Stomach (tissue), 9 donors: Measurements from ENCODE around the gene FOXL1. TPM values are rescaled to one million over a fixed set of nuclear protein-coding genes. Genes with fewer than 3 reads are reported as not detected.
A peak's percentile ranks its signal among the peaks of the same experiment; 100 is the strongest.

Experiments
- DNase-seq, 2 donors: peaks; one replicate each; pipeline versions ENCODE4 v3.0.0 to v3.0.0-alpha.2; 2013 to 2019
- H3K27ac ChIP-seq, 5 donors: fragments of 200-600 bp in 4 of 5; sonication (generic) in 4 of 5; one replicate each; pipeline ENCODE4 v1.5.1; 2013 to 2019; ENCODE audit warnings: mild to moderate bottlenecking in 1 of 5, moderate library complexity in 1 of 5
- H3K27me3 ChIP-seq, 3 donors: fragments of 200-600 bp; sonication (generic); one replicate each; pipeline ENCODE4 v1.5.1; 2017 to 2019; ENCODE audit warnings: mixed run types in 1 of 3
- H3K36me3 ChIP-seq, 4 donors: fragments of 200-600 bp; sonication (generic); 1 replicate in 3 of 4; 2 replicates in 1 of 4; pipeline ENCODE4 v1.5.1; 2016 to 2019
- H3K4me1 ChIP-seq, 4 donors: fragments of 200-600 bp; sonication (generic); one replicate each; pipeline ENCODE4 v1.5.1; 2016 to 2019
- H3K4me3 ChIP-seq, 4 donors: fragments of 200-600 bp; sonication (generic) in 3 of 4; one replicate each; pipeline ENCODE4 v1.5.1; 2016 to 2019; ENCODE audit warnings: mild to moderate bottlenecking in 1 of 4
- H3K9me3 ChIP-seq, 4 donors: fragments of 200-600 bp; sonication (generic); one replicate each; pipeline ENCODE4 v1.5.1; 2016 to 2019
- EP300 ChIP-seq: sonication (generic); formaldehyde crosslinking; IDR thresholded peaks from one replicate; pipeline ENCODE4 v1.6.1; 2017; ENCODE audit warnings: antibody characterized with exemption
- POLR2A ChIP-seq, 4 donors: fragments of 450-650 bp; IDR thresholded peaks; one replicate each; pipeline ENCODE4 v1.6.1; 2016; ENCODE audit warnings: antibody characterized with exemption in 4 of 4, control low read depth in 2 of 4, mild to moderate bottlenecking in 1 of 4, moderate library complexity in 1 of 4
- POLR2AphosphoS5 ChIP-seq, 3 donors: sonication (generic); formaldehyde crosslinking; IDR thresholded peaks; one replicate each; pipeline ENCODE4 v1.6.1; 2016; ENCODE audit warnings: antibody characterized with exemption in 3 of 3
- WGBS, 5 donors: extraction: QIAGEN DNeasy Blood & Tissue Kit in 3 of 5; methylation state at CpG; one replicate each; pipeline versions ENCODE4 v1.1.5 to v1.1.7; 2013 to 2018; 5-methylcytosine and 5-hydroxymethylcytosine counted together
- intact Hi-C: fragments of 100-400 bp; cut with DNase I; formaldehyde crosslinking; loops from one replicate; pipeline ENCODE4 v1.15.1; 2023; ENCODE audit warnings: low total_unique reads
- polyA plus RNA-seq, 3 donors: library from polyadenylated mRNA; stranded (reverse); fragments of 200-250 nt; gene quantifications; one replicate each; pipeline ENCODE4 v1.2.3, GENCODE V29; 2013
- total RNA-seq, 5 donors: library from RNA; depleted of rRNA; stranded (reverse); fragments of >200 nt; gene quantifications; one replicate each; pipeline versions ENCODE4 v1.1.0 to v1.2.3, GENCODE V29; 2014 to 2016
- TF ChIP-seq, protein P1 (sequence below), 7 experiments: fragments of 450-650 bp in 4 of 7; fragments of 200-600 bp in 3 of 7; sonication (generic) in 3 of 7; IDR thresholded peaks; one replicate each; pipeline ENCODE4 v1.5.1; 2016 to 2019; ENCODE audit warnings: antibody characterized with exemption in 7 of 7, control low read depth in 2 of 7, mild to moderate bottlenecking in 1 of 7
- donor health status: healthy with polysubstance abuse.
- donor health status: Bipolar disorder and iron deficiency.
- donor health status: healthy.

FOXL1 gene
- total and polyA plus RNA-seq, 8 donors, result 0.60 to 12.7 (median 5.2) TPM; not detected in 2

DNA sequence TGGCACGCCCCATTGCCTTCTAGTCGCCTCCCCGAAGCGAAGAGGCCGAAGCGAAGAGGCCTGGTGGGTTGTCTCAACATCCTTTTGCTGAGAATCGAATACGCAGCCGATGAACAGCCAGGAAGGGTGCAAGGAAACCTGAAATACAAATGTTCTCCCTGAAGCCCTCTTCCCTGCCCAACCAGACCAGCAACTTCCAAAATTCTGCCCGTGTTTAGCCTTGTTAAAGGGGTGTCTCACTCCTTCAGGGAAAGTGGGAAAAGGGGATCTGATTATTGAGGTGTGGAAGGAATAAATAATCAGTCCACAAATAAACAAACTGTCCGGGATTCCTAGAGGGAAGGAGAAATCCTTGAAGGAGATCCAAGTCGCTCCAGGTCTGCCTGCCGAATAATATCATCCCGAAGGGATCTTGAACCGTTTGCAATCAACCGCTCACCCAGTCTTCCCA lies 13.1 kb upstream of the FOXL1 start:
- Histone ChIP-seq H3K27ac (no peak overlapping the region), H3K4me1 (peaks cover 12 to 42% (median 30%) of the 10 kb centered on the region in 4 donors), H3K9me3 (no peaks in the 10 kb centered on the region), H3K4me3 (no peak overlapping the region), H3K27me3 (peaks cover 43 to 88% (median 63%) of the 10 kb centered on the region in 3 donors), H3K36me3 (no peaks in the 10 kb centered on the region)
- no peak for TF ChIP-seq POLR2AphosphoS5 (IDR thresholded peaks at IDR 0.05)
- TF ChIP-seq, protein P1, sequence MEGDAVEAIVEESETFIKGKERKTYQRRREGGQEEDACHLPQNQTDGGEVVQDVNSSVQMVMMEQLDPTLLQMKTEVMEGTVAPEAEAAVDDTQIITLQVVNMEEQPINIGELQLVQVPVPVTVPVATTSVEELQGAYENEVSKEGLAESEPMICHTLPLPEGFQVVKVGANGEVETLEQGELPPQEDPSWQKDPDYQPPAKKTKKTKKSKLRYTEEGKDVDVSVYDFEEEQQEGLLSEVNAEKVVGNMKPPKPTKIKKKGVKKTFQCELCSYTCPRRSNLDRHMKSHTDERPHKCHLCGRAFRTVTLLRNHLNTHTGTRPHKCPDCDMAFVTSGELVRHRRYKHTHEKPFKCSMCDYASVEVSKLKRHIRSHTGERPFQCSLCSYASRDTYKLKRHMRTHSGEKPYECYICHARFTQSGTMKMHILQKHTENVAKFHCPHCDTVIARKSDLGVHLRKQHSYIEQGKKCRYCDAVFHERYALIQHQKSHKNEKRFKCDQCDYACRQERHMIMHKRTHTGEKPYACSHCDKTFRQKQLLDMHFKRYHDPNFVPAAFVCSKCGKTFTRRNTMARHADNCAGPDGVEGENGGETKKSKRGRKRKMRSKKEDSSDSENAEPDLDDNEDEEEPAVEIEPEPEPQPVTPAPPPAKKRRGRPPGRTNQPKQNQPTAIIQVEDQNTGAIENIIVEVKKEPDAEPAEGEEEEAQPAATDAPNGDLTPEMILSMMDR (IDR thresholded peaks at IDR 0.05), result no peak
- TF ChIP-seq POLR2A (IDR thresholded peaks at IDR 0.05), result no peak
- no peak for TF ChIP-seq EP300
- DNase-seq, result no peak
- intact Hi-C loops, result loop anchor here (5.0 kb wide), 1 partner anchor 492 kb away; no protein-coding TSS in a partner anchor
- WGBS, 5 donors, result 28 to 50% (median 36%) methylated on average over 16 of the region's 16 CpGs

DNA sequence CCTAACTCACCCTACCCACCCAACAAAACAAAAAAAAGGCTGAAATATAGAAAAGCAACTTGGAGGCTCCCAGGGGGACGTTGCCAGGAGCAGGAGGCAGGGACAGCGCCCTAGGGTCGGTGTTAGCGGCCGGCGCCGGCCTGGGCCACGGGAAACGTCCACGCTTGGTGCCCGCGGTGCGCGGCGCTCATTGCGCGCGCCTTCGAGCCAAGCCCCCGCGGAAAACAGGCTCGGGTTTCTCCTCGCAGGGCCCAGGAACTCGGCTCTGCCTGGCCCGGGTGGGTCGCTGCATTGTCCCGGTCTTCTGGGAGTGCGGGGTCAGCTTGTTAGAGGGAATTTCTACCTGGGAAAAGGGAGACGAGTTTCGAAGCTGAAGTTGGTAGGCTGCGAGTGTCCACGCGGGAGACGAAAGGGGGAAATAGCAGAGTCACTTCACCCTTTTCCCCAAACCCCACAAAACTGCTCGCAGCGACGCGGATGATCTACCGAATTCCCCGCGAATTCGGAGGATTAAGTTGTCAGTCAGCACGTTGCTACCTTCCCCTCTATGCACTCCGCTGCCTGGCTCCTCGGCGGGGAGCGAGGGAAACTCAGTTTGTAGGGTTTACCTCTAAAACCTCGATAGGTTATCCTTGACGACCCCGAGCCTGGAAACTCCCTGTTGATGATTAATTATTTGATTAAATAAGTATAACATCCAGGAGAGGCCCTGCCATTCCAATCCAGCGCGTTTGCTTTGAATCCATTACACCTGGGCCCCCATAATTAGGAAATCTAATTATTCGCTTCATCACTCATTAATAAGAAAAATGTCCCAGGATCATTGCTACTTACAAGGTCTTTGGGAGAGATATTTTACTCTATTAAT lies 12.5 kb upstream of the FOXL1 start:
- Histone ChIP-seq H3K9me3 (no peaks in the 10 kb centered on the region), H3K36me3 (no peaks in the 10 kb centered on the region), H3K27me3 (peaks cover 43 to 88% (median 69%) of the 10 kb centered on the region in 3 donors), H3K27ac (no peak overlapping the region), H3K4me1 (peaks cover 12 to 42% (median 30%) of the 10 kb centered on the region in 4 donors), H3K4me3 (peak overlapping the region in 1 of 4 donors; percentile 45)
- WGBS, 5 donors, result 7 to 20% (median 10%) methylated on average over 42 to 53 of the region's 53 CpGs
- TF ChIP-seq POLR2AphosphoS5 (IDR thresholded peaks at IDR 0.05) (no peak), EP300 (no peak), POLR2A (IDR thresholded peaks at IDR 0.05) (no peak)
- TF ChIP-seq, protein P1 (IDR thresholded peaks at IDR 0.05), result no peak
- intact Hi-C loops, result loop anchor here (5.0 kb wide), 1 partner anchor 491 kb away; no protein-coding TSS in a partner anchor
- no peak for DNase-seq

DNA sequence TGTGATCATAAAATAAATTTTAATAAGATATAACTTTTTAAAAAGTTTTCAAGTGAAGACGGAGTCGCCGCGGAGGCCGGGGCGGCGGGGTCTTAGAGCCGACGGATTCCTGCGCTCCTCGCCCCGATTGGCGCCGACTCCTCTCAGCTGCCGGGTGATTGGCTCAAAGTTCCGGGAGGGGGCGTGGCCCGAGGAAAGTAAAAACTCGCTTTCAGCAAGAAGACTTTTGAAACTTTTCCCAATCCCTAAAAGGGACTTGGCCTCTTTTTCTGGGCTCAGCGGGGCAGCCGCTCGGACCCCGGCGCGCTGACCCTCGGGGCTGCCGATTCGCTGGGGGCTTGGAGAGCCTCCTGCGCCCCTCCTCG lies 11.8 kb upstream of the FOXL1 start, which contains the start of gene FOXC2:
Gene FOXC2, plus strand, starts transcription at position 229 of the 365 bp plus-strand sequence. CDS start 507 bp downstream, outside the sequence.
- intact Hi-C loops, result loop anchor here (5.0 kb wide), 1 partner anchor 491 kb away; no protein-coding TSS in a partner anchor
- H3K4me1 ChIP-seq, result peaks cover 12 to 42% (median 30%) of the 10 kb centered on the region in 4 donors
- peaks cover 43 to 88% (median 72%) of the 10 kb centered on the region in 3 donors for H3K27me3 ChIP-seq
- 2 to 9% (median 3%) methylated on average over 28 to 30 of the region's 30 CpGs for WGBS, 5 donors
- no peak for TF ChIP-seq EP300
- TF ChIP-seq, protein P1 (IDR thresholded peaks at IDR 0.05), result no peak
- TF ChIP-seq POLR2A (IDR thresholded peaks at IDR 0.05), result no peak
- TF ChIP-seq POLR2AphosphoS5 (IDR thresholded peaks at IDR 0.05), result no peak
- no peaks in the 10 kb centered on the region for H3K36me3 ChIP-seq
- peak; percentile 54 to 95 for DNase-seq
- H3K27ac ChIP-seq, result peak within 1 kb of the TSS in 3 of 5 donors; percentile 20 to 51 (median 42)
- no peaks in the 10 kb centered on the region for H3K9me3 ChIP-seq
- peak within 1 kb of the TSS; percentile 28 to 45 (median 32) for H3K4me3 ChIP-seq

DNA sequence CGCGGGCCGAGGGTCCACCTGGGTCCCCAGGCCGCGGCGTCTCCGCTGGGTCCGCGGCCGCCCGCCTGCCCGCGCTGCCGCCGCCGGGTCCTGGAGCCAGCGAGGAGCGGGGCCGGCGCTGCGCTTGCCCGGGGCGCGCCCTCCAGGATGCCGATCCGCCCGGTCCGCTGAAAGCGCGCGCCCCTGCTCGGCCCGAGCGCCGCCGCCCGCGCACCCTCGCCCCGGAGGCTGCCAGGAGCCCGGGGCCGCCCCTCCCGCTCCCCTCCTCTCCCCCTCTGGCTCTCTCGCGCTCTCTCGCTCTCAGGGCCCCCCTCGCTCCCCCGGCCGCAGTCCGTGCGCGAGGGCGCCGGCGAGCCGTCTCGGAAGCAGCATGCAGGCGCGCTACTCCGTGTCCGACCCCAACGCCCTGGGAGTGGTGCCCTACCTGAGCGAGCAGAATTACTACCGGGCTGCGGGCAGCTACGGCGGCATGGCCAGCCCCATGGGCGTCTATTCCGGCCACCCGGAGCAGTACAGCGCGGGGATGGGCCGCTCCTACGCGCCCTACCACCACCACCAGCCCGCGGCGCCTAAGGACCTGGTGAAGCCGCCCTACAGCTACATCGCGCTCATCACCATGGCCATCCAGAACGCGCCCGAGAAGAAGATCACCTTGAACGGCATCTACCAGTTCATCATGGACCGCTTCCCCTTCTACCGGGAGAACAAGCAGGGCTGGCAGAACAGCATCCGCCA lies 11.2 kb upstream of the FOXL1 start:
- no peak for TF ChIP-seq POLR2A (IDR thresholded peaks at IDR 0.05)
- TF ChIP-seq, protein P1 (IDR thresholded peaks at IDR 0.05), result no peak
- no peak for TF ChIP-seq POLR2AphosphoS5 (IDR thresholded peaks at IDR 0.05)
- TF ChIP-seq EP300, result no peak
- peak in 1 of 2 donors; percentile 57 for DNase-seq
- H3K27me3 ChIP-seq, result peaks cover 46 to 88% (median 78%) of the 10 kb centered on the region in 3 donors
- 1 to 13% (median 2%) methylated on average over 30 to 87 of the region's 88 CpGs for WGBS, 5 donors
- H3K27ac ChIP-seq, result peak overlapping the region in 3 of 5 donors; percentile 20 to 51 (median 42)
- H3K9me3 ChIP-seq, result no peaks in the 10 kb centered on the region
- peak overlapping the region; percentile 28 to 45 (median 32) for H3K4me3 ChIP-seq
- H3K4me1 ChIP-seq, result peaks cover 12 to 42% (median 30%) of the 10 kb centered on the region in 4 donors
- no peaks in the 10 kb centered on the region for H3K36me3 ChIP-seq
- intact Hi-C loops, result loop anchor here (5.0 kb wide), 1 partner anchor 490 kb away; no protein-coding TSS in a partner anchor
